Ovary (tissue), 3 donors: ENCODE data around the gene CRYBA1.

Experiments used
- EP300 ChIP-seq: sonication (generic); formaldehyde crosslinking; IDR thresholded peaks from one replicate; pipeline ENCODE4 v1.6.1; 2017; ENCODE audit warnings: antibody characterized with exemption
- POLR2A ChIP-seq: fragments of 450-650 bp; IDR thresholded peaks from one replicate; pipeline ENCODE4 v1.6.1; 2017; ENCODE audit warnings: antibody characterized with exemption, mild to moderate bottlenecking, moderate library complexity
- TF ChIP-seq, protein P1 (sequence below), 3 donors: fragments of 450-650 bp in 2 of 3; fragments of 200-600 bp in 1 of 3; IDR thresholded peaks; one replicate each; pipeline versions ENCODE4 v1.5.1 to v1.8.0; 2016 to 2022; ENCODE audit warnings: antibody characterized with exemption in 3 of 3, mild to moderate bottlenecking in 1 of 3
- donor health status: DM: no; HTN: no; CAD: no.

DNA sequence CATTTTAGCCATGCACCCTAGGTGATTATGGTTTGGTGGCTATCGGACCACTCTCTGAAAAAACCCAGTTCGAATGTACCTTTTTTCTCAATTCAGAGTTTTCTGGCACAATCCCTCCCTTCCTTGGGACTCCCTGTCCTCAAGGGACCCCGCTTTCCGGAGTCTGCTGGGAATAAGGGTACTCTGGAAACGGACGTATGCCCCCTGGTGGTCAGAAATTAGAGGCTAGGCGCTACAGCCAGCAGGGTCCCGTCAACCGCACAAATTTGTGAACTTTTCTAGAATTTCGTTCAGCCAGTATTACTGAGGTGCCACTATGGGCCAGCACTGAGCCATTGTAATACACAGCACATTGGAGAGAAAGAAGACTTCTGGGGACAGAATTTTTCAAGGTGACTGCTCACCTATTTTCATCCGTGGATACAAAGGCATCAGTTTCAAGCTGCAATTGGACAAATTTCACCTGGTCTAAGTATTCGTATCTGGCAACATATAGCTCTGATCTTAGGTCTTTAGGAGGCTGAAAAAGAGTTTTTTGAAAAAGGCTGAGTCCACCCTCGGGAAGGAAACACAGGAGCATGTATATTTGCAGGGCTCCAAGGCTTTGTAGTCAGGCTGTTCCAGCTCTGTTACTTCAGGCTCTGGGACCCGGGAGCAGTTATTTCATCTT is 27.1 kb upstream of the CRYBA1 start:
- TF ChIP-seq, protein P1, sequence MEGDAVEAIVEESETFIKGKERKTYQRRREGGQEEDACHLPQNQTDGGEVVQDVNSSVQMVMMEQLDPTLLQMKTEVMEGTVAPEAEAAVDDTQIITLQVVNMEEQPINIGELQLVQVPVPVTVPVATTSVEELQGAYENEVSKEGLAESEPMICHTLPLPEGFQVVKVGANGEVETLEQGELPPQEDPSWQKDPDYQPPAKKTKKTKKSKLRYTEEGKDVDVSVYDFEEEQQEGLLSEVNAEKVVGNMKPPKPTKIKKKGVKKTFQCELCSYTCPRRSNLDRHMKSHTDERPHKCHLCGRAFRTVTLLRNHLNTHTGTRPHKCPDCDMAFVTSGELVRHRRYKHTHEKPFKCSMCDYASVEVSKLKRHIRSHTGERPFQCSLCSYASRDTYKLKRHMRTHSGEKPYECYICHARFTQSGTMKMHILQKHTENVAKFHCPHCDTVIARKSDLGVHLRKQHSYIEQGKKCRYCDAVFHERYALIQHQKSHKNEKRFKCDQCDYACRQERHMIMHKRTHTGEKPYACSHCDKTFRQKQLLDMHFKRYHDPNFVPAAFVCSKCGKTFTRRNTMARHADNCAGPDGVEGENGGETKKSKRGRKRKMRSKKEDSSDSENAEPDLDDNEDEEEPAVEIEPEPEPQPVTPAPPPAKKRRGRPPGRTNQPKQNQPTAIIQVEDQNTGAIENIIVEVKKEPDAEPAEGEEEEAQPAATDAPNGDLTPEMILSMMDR (IDR thresholded peaks at IDR 0.05) = peak; percentile 75 to 87 (median 85)
- no peak for TF ChIP-seq EP300
- no peak for TF ChIP-seq POLR2A
